DND-41 (cell line): ENCODE results near the gene KCNMA1.

Experiments
- CTCF ChIP-seq: IDR thresholded peaks from 2 replicates; pipeline ENCODE4 v1.5.1; 2012; ENCODE audit warnings: borderline replicate concordance, low read length, moderate library complexity, mild to moderate bottlenecking; ENCODE audit not compliant: poor library complexity, severe bottlenecking; ENCODE audit errors: extremely low read depth
- EZH2 ChIP-seq: IDR thresholded peaks from 3 replicates; pipeline ENCODE4 v1.6.1; 2012; ENCODE audit warnings: borderline replicate concordance, low read depth, mild to moderate bottlenecking, moderate library complexity, low read length, inconsistent platforms; ENCODE audit not compliant: severe bottlenecking

DNA sequence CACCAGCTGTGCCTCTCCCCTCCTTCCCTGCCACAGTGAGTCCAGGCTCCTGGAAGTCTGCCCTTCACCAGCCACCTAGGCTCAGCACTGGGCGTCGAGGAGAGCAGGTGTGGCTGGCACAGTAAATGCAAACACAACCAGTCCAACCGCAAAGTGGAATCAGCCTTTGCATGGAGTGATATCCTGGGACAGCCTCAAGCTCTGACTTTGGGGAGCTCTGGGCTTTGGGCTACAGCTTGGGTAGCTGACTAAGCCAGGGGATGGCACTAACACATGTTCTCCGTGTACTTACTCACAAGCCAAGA, 312.4 kb downstream of the KCNMA1 start:
- TF ChIP-seq CTCF (no peak), EZH2 (no peak)
